ENCODE data around the gene FBLN2. TPM values are rescaled to one million over a fixed set of nuclear protein-coding genes. Genes with fewer than 3 reads are reported as not detected.
"Not testable (repeated sequence)": the region's sequence is repeated elsewhere in the genome, so short reads cannot be mapped to it uniquely, and the experiment has no call there.

Gene FBLN2
- total RNA-seq = 100 to 1,000 TPM; 117 to 494 TPM
- 10 to 100 TPM; 16.7 to 19.9 TPM for polyA plus RNA-seq
- long read RNA-seq, donor 1, full-length matches to known transcripts = 23 of 277 reads
- long read RNA-seq, donor 1, partial matches to known transcripts = 235 of 277 reads
- long read RNA-seq, donor 1, other reads (novel, unspliced or antisense) = 19 of 277 reads
- long read RNA-seq, donor 2, full-length matches to known transcripts = 293 of 616 reads
- long read RNA-seq, donor 2, partial matches to known transcripts = 275 of 616 reads
- long read RNA-seq, donor 2, other reads (novel, unspliced or antisense) = 48 of 616 reads

GRCh38 chr3:13548696-13549622 lies at the start of gene FBLN2:
Gene FBLN2, plus strand, starts transcription at chr3:13549125. Its CDS starts 21,231 bp downstream, at chr3:13570356.
- ATAC-seq (ENCODE audit: low FRiP score) = peak; percentile 78
- 12 to 28% methylated on average over 15 to 107 of the region's 107 CpGs for WGBS, 2 donors
- H3K4me3 ChIP-seq (ENCODE audit: low read length in 2 of 2) = no peak within 1 kb of the TSS
- H3K4me1 ChIP-seq (ENCODE audit: control insufficient read depth in 1 of 2, insufficient read depth in 2 of 2, low read length in 2 of 2) = no peaks in the 10 kb centered on the region
- no peaks in the 10 kb centered on the region for H3K9me3 ChIP-seq (ENCODE audit: control insufficient read depth, low read length)
- intact Hi-C loops (cut with DNase I) = no loop called here
- no peak within 1 kb of the TSS for H3K27ac ChIP-seq (ENCODE audit: low read depth in 1 of 2, low read length in 2 of 2)
- DNase-seq = peak in 1 of 2 donors; percentile 83
- no peaks in the 10 kb centered on the region for H3K36me3 ChIP-seq (ENCODE audit: control insufficient read depth in 1 of 2, insufficient read depth in 2 of 2, low read length in 1 of 2)
- H3K27me3 ChIP-seq (ENCODE audit: control insufficient read depth in 1 of 2, insufficient read depth in 2 of 2, low read length in 1 of 2) = no peaks in the 10 kb centered on the region

- peak; percentile 30 to 60 for DNase-seq
- H3K4me3 ChIP-seq (ENCODE audit: low read length in 2 of 2); H3K36me3 ChIP-seq (ENCODE audit: control insufficient read depth in 1 of 2, insufficient read depth in 2 of 2, low read length in 1 of 2); H3K27ac ChIP-seq (ENCODE audit: low read depth in 1 of 2, low read length in 2 of 2); H3K27me3 ChIP-seq (ENCODE audit: control insufficient read depth in 1 of 2, insufficient read depth in 2 of 2, low read length in 1 of 2); H3K9me3 ChIP-seq (ENCODE audit: control insufficient read depth, low read length); intact Hi-C loops (cut with DNase I); ATAC-seq (ENCODE audit: low FRiP score); H3K4me1 ChIP-seq (ENCODE audit: control insufficient read depth in 1 of 2, insufficient read depth in 2 of 2, low read length in 2 of 2): not testable (repeated sequence)
- WGBS, 2 donors = 94 to 96% methylated on average over 11 of the region's 11 CpGs
These were observed 49.7 kb upstream of the FBLN2 start for GRCh38 chr3:13499246-13499645.

DNA sequence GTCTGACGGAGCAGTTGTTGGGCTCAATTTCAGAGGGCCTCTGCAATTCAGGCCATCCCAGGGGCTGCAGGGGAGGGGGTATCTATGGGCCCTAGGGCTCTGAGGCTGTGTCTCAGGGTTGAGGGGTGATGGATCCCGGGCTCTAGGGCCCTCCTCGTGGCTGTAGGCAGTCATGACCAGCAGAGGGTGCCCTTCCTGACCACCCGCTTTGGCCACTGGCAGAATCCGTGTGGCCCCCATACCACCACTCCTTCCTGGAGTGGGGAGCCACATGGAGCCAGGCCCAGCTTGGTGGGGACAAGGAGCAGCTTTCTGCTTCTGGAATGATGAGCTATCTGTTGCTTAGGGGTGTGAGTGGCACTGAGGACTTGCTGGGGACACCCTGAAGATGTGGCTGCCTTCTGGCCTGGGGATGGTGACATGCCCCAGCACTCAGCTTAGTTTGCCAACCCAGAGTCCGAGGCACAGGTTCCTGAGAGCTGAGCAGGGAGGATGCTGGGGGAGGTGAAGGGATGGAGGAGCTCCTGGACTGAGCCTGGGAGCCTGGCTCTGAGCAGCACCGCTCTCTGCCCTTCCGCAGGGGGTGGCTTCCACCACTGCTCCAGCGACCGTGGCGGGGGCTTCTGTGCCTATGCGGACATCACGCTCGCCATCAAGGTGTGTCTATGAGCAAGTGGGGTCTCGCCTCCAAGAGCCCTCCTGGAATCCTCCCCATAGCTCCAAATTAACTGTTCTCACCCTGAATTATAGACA lies 48.6 kb upstream of the FBLN2 start:
- intact Hi-C loops (cut with DNase I) = no loop called here
- H3K9me3 ChIP-seq (ENCODE audit: control insufficient read depth, low read length) = no peaks in the 10 kb centered on the region
- ATAC-seq (ENCODE audit: low FRiP score) (no peak), DNase-seq (peak; percentile 48 to 66)
- H3K36me3 ChIP-seq (ENCODE audit: control insufficient read depth in 1 of 2, insufficient read depth in 2 of 2, low read length in 1 of 2) = no peaks in the 10 kb centered on the region
- no peak overlapping the region for H3K27ac ChIP-seq (ENCODE audit: low read depth in 1 of 2, low read length in 2 of 2)
- H3K4me1 ChIP-seq (ENCODE audit: control insufficient read depth in 1 of 2, insufficient read depth in 2 of 2, low read length in 2 of 2) = no peaks in the 10 kb centered on the region
- no peak overlapping the region for H3K4me3 ChIP-seq (ENCODE audit: low read length in 2 of 2)
- WGBS, 2 donors = 89 to 90% methylated on average over 15 of the region's 15 CpGs
- H3K27me3 ChIP-seq (ENCODE audit: control insufficient read depth in 1 of 2, insufficient read depth in 2 of 2, low read length in 1 of 2) = no peaks in the 10 kb centered on the region

DNA sequence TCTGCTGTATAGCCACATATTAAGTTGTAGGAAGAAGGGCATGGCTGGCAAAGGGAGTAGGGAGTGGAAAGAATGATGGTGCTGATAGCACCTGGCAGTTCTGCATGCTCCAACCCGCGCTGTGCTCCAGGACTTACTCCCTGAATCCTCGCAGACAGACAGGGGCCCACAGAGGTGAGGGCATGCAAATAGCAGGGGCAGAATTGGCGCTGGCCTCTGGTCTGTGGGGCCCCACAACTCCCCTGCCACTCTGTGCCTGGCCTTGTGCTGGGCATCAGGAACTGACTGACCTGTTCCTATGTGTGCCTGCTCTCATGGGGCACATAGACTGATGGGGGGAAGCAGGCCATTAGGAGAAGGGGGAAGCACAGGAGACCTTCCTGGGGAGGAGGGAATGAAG lies 47.9 kb upstream of the FBLN2 start:
- Histone ChIP-seq H3K27ac (ENCODE audit: low read depth in 1 of 2, low read length in 2 of 2) (no peak overlapping the region), H3K4me3 (ENCODE audit: low read length in 2 of 2) (no peak overlapping the region), H3K4me1 (ENCODE audit: control insufficient read depth in 1 of 2, insufficient read depth in 2 of 2, low read length in 2 of 2) (no peaks in the 10 kb centered on the region), H3K9me3 (ENCODE audit: control insufficient read depth, low read length) (no peaks in the 10 kb centered on the region), H3K27me3 (ENCODE audit: control insufficient read depth in 1 of 2, insufficient read depth in 2 of 2, low read length in 1 of 2) (no peaks in the 10 kb centered on the region), H3K36me3 (ENCODE audit: control insufficient read depth in 1 of 2, insufficient read depth in 2 of 2, low read length in 1 of 2) (no peaks in the 10 kb centered on the region)
- WGBS, 2 donors = 94 to 98% methylated on average over 4 of the region's 4 CpGs
- peak; percentile 24 to 34 for DNase-seq
- ATAC-seq (ENCODE audit: low FRiP score) = no peak
- intact Hi-C loops (cut with DNase I) = no loop called here

- Histone ChIP-seq H3K9me3 (ENCODE audit: control insufficient read depth, low read length) (no peaks in the 10 kb centered on the region), H3K4me3 (ENCODE audit: low read length in 2 of 2) (no peak overlapping the region), H3K36me3 (ENCODE audit: control insufficient read depth in 1 of 2, insufficient read depth in 2 of 2, low read length in 1 of 2) (no peaks in the 10 kb centered on the region), H3K4me1 (ENCODE audit: control insufficient read depth in 1 of 2, insufficient read depth in 2 of 2, low read length in 2 of 2) (no peaks in the 10 kb centered on the region), H3K27ac (ENCODE audit: low read depth in 1 of 2, low read length in 2 of 2) (no peak overlapping the region), H3K27me3 (ENCODE audit: control insufficient read depth in 1 of 2, insufficient read depth in 2 of 2, low read length in 1 of 2) (no peaks in the 10 kb centered on the region)
- WGBS, 2 donors = 94 to 98% methylated on average over 4 of the region's 4 CpGs
- DNase-seq (peak; percentile 24 to 62), ATAC-seq (ENCODE audit: low FRiP score) (no peak)
- intact Hi-C loops (cut with DNase I) = no loop called here
These were observed 47.4 kb upstream of the FBLN2 start for GRCh38 chr3:13501521-13501920.

GRCh38 chr3:13501958-13502790 lies 46.8 kb upstream of the FBLN2 start:
- Histone ChIP-seq H3K27me3 (ENCODE audit: control insufficient read depth in 1 of 2, insufficient read depth in 2 of 2, low read length in 1 of 2) (no peaks in the 10 kb centered on the region), H3K36me3 (ENCODE audit: control insufficient read depth in 1 of 2, insufficient read depth in 2 of 2, low read length in 1 of 2) (no peaks in the 10 kb centered on the region), H3K4me3 (ENCODE audit: low read length in 2 of 2) (no peak overlapping the region), H3K9me3 (ENCODE audit: control insufficient read depth, low read length) (no peaks in the 10 kb centered on the region), H3K4me1 (ENCODE audit: control insufficient read depth in 1 of 2, insufficient read depth in 2 of 2, low read length in 2 of 2) (no peaks in the 10 kb centered on the region), H3K27ac (ENCODE audit: low read depth in 1 of 2, low read length in 2 of 2) (no peak overlapping the region)
- WGBS, 2 donors = 96% methylated on average over 18 of the region's 18 CpGs
- intact Hi-C loops (cut with DNase I) = no loop called here
- DNase-seq (peak; percentile 22 to 62), ATAC-seq (ENCODE audit: low FRiP score) (no peak)

DNA sequence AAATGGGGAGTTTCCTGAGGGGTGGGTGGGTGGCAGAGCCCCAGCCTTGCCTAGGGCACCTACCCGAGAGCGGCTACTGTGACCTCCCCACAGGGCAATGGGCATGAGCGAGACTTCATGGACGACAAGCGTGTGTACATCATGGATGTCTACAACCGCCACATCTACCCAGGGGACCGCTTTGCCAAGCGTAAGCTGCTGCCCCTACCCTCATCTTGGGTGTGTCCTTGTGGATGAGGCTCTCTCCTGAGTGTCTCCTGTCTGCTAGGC lies 46.2 kb upstream of the FBLN2 start:
- no peak for ATAC-seq (ENCODE audit: low FRiP score)
- Histone ChIP-seq H3K4me3 (ENCODE audit: low read length in 2 of 2) (no peak overlapping the region), H3K27ac (ENCODE audit: low read depth in 1 of 2, low read length in 2 of 2) (no peak overlapping the region), H3K9me3 (ENCODE audit: control insufficient read depth, low read length) (no peaks in the 10 kb centered on the region), H3K27me3 (ENCODE audit: control insufficient read depth in 1 of 2, insufficient read depth in 2 of 2, low read length in 1 of 2) (no peaks in the 10 kb centered on the region), H3K4me1 (ENCODE audit: control insufficient read depth in 1 of 2, insufficient read depth in 2 of 2, low read length in 2 of 2) (no peaks in the 10 kb centered on the region), H3K36me3 (ENCODE audit: control insufficient read depth in 1 of 2, insufficient read depth in 2 of 2, low read length in 1 of 2) (no peaks in the 10 kb centered on the region)
- intact Hi-C loops (cut with DNase I) = no loop called here
- peak in 1 of 2 donors; percentile 28 for DNase-seq
- WGBS, 2 donors = 98 to 99% methylated on average over 8 of the region's 8 CpGs

DNA sequence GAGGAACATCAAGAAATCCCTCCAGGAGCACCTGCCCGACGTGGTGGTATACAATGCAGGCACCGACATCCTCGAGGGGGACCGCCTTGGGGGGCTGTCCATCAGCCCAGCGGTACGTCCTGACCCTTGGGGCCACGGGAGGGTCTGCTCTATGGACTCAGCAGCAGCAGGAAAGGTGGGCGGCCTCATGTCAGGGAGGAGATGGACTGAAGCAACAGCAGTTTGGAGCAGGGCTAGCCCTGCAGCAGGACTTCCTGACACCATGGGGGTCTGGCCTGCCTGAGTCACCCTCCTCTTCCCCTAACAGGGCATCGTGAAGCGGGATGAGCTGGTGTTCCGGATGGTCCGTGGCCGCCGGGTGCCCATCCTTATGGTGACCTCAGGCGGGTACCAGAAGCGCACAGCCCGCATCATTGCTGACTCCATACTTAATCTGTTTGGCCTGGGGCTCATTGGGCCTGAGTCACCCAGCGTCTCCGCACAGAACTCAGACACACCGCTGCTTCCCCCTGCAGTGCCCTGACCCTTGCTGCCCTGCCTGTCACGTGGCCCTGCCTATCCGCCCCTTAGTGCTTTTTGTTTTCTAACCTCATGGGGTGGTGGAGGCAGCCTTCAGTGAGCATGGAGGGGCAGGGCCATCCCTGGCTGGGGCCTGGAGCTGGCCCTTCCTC lies 44.6 kb upstream of the FBLN2 start:
- H3K27me3 ChIP-seq (ENCODE audit: control insufficient read depth in 1 of 2, insufficient read depth in 2 of 2, low read length in 1 of 2) = no peaks in the 10 kb centered on the region
- 93% methylated on average over 23 of the region's 23 CpGs for WGBS, 2 donors
- DNase-seq (peak; percentile 30 to 67), ATAC-seq (ENCODE audit: low FRiP score) (no peak)
- H3K36me3 ChIP-seq (ENCODE audit: control insufficient read depth in 1 of 2, insufficient read depth in 2 of 2, low read length in 1 of 2) = no peaks in the 10 kb centered on the region
- H3K4me3 ChIP-seq (ENCODE audit: low read length in 2 of 2) = no peak overlapping the region
- no peak overlapping the region for H3K27ac ChIP-seq (ENCODE audit: low read depth in 1 of 2, low read length in 2 of 2)
- intact Hi-C loops (cut with DNase I) = no loop called here
- no peaks in the 10 kb centered on the region for H3K4me1 ChIP-seq (ENCODE audit: control insufficient read depth in 1 of 2, insufficient read depth in 2 of 2, low read length in 2 of 2)
- no peaks in the 10 kb centered on the region for H3K9me3 ChIP-seq (ENCODE audit: control insufficient read depth, low read length)

Data from aorta (tissue), 5 donors.